Activated T-helper 9 cell treated with anti-CD3 and anti-CD28 coated beads, Interleukin-2, amount 50 U/mL, for 16 hours (primary cell): ENCODE measurements around the gene KLC3.

Experiments
- DNase-seq: peaks from one replicate; pipeline ENCODE4 v3.0.0-alpha.2; 2020; ENCODE audit warnings: low read depth

KLC3 gene

GRCh38 chr19:45349126-45349415 lies 8.5 kb downstream of the KLC3 start:
- no peak for DNase-seq

- DNase-seq = no peak
These were observed 8.9 kb downstream of the KLC3 start for GRCh38 chr19:45349430-45349941.

GRCh38 chr19:45350477-45351058 lies 10.0 kb downstream of the KLC3 start:
- DNase-seq = no peak

- DNase-seq = no peak
These were observed 10.9 kb downstream of the KLC3 start for GRCh38 chr19:45351401-45351952.

GRCh38 chr19:45352062-45352461 lies 11.5 kb downstream of the KLC3 start:
- DNase-seq = no peak

GRCh38 chr19:45352471-45352870 lies 11.9 kb downstream of the KLC3 start:
- DNase-seq = no peak

GRCh38 chr19:45352914-45353796 lies 12.6 kb downstream of the KLC3 start:
- DNase-seq = no peak

- DNase-seq = no peak
These were observed 13.8 kb downstream of the KLC3 start for GRCh38 chr19:45354241-45354842.

- no peak for DNase-seq
These were observed 14.9 kb downstream of the KLC3 start for GRCh38 chr19:45355402-45355801.

- no peak for DNase-seq
These were observed 15.4 kb downstream of the KLC3 start for GRCh38 chr19:45355910-45356309.

GRCh38 chr19:45356760-45357444 lies 16.4 kb downstream of the KLC3 start:
- no peak for DNase-seq

- no peak for DNase-seq
These were observed 16.9 kb downstream of the KLC3 start for GRCh38 chr19:45357445-45357783.

- DNase-seq = no peak
These were observed 17.8 kb downstream of the KLC3 start for GRCh38 chr19:45358213-45358792.

GRCh38 chr19:45361608-45362007 lies 21.1 kb downstream of the KLC3 start:
- DNase-seq = no peak

- no peak for DNase-seq
These were observed 21.7 kb downstream of the KLC3 start for GRCh38 chr19:45362291-45362690.

- no peak for DNase-seq
These were observed 23.4 kb downstream of the KLC3 start for GRCh38 chr19:45363861-45364459.

GRCh38 chr19:45364696-45365095 lies 24.1 kb downstream of the KLC3 start:
- no peak for DNase-seq

GRCh38 chr19:45368127-45368526 lies 27.6 kb downstream of the KLC3 start:
- no peak for DNase-seq

- no peak for DNase-seq
These were observed 28.3 kb downstream of the KLC3 start for GRCh38 chr19:45368737-45369340.

GRCh38 chr19:45370410-45371204 lies 30.1 kb downstream of the KLC3 start, which contains the start of gene ERCC2:
ERCC2 (minus strand) TSS chr19:45370573; CDS start chr19:45370540, 33 bp downstream.
- peak; percentile 99 for DNase-seq
